Measurements from ENCODE around the gene GTF2IRD1.

GTF2IRD1 gene

GRCh38 chr7:74590813-74591212, 137.1 kb downstream of the GTF2IRD1 start:
- H3K4me1 Mint-ChIP-seq, result no peaks in the 10 kb centered on the region
- no peaks in the 10 kb centered on the region for H3K9me3 Mint-ChIP-seq
- H3K27ac Mint-ChIP-seq, result no peak overlapping the region
- H3K27me3 Mint-ChIP-seq, result no peaks in the 10 kb centered on the region
- H3K4me3 Mint-ChIP-seq, result no peak overlapping the region
- H3K36me3 Mint-ChIP-seq, result no peaks in the 10 kb centered on the region

GRCh38 chr7:74598558-74598957, 144.9 kb downstream of the GTF2IRD1 start:
- no peaks in the 10 kb centered on the region for H3K9me3 Mint-ChIP-seq
- H3K4me1 Mint-ChIP-seq, result no peaks in the 10 kb centered on the region
- H3K27me3 Mint-ChIP-seq, result no peaks in the 10 kb centered on the region
- H3K27ac Mint-ChIP-seq, result no peak overlapping the region
- H3K36me3 Mint-ChIP-seq, result no peaks in the 10 kb centered on the region
- H3K4me3 Mint-ChIP-seq, result no peak overlapping the region

DNA sequence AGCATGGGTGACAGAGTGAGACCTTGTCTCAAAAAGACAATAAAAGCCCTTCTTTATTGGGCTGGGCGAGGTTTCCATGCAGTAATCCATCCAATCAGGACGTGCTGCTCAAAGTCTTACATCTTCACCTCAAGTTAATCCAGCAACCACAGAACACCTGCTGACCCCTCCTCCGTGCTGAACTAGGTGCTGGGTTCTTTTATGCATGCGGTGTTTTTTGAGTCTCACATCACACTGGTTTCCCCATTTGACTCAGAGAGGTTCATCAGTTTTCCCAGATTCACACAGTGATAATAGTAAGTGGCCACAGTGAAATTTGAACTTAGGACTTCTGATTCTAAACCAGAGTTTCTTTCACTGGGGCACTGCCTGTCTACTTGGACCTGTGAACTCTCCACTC, 145.5 kb downstream of the GTF2IRD1 start:
- Mint-ChIP-seq H3K27me3 (no peaks in the 10 kb centered on the region), H3K4me3 (no peak overlapping the region), H3K4me1 (no peaks in the 10 kb centered on the region), H3K36me3 (no peaks in the 10 kb centered on the region), H3K9me3 (no peaks in the 10 kb centered on the region), H3K27ac (no peak overlapping the region)

DNA sequence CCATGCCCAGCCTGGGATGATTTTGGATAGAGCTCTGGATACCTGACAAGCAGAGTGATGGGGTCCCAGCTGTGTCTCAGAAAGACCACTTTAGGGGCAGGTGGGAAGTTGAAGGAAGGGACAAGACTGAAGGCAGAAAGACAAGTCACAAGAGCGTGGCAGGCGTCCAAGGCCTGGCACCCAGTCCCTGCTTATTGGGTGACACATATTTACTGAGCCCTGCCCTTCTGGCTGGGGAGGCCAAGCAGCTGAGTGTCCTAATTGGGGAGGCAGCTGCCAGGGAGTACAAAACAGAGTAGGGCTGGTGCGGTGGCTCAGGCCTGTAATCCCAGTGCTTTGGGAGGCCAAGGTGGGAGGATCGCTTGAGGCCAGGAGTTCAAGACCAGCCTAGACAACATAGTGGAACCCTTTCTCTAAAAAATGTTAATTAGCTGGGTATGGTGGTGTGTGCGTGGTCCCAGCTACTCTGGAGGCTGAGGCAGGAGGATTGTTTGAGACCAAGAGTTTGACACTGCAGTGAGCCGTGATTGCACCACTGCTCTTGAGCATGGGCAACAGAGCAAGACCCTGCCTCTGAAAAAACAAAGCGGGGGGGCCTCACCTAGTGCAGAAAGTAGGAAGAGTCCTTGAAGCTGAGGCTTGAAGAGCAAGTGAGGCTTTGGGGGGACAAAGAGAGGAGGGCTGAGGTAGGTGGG, 150.8 kb downstream of the GTF2IRD1 start:
- Mint-ChIP-seq H3K27me3 (no peaks in the 10 kb centered on the region), H3K4me1 (peaks cover 12% of the 10 kb centered on the region)

GRCh38 chr7:74606101-74606908, 152.6 kb downstream of the GTF2IRD1 start:
- no peak overlapping the region for H3K27ac Mint-ChIP-seq
- H3K27me3 Mint-ChIP-seq, result no peaks in the 10 kb centered on the region
- peaks cover 12% of the 10 kb centered on the region for H3K4me1 Mint-ChIP-seq
- H3K4me3 Mint-ChIP-seq, result peak overlapping the region; percentile 79
- H3K36me3 Mint-ChIP-seq, result no peaks in the 10 kb centered on the region
- no peaks in the 10 kb centered on the region for H3K9me3 Mint-ChIP-seq

More for the DNA sequence above, 150.8 kb downstream of the GTF2IRD1 start:
- no peaks in the 10 kb centered on the region for H3K36me3 Mint-ChIP-seq
- peak overlapping the region; percentile 21 for H3K27ac Mint-ChIP-seq
- H3K4me3 Mint-ChIP-seq, result no peak overlapping the region
- no peaks in the 10 kb centered on the region for H3K9me3 Mint-ChIP-seq

GRCh38 chr7:74606909-74607510, 153.3 kb downstream of the GTF2IRD1 start:
- Mint-ChIP-seq H3K9me3 (no peaks in the 10 kb centered on the region), H3K27me3 (no peaks in the 10 kb centered on the region), H3K36me3 (no peaks in the 10 kb centered on the region), H3K4me1 (peaks cover 12% of the 10 kb centered on the region), H3K4me3 (peak overlapping the region; percentile 70), H3K27ac (no peak overlapping the region)

DNA sequence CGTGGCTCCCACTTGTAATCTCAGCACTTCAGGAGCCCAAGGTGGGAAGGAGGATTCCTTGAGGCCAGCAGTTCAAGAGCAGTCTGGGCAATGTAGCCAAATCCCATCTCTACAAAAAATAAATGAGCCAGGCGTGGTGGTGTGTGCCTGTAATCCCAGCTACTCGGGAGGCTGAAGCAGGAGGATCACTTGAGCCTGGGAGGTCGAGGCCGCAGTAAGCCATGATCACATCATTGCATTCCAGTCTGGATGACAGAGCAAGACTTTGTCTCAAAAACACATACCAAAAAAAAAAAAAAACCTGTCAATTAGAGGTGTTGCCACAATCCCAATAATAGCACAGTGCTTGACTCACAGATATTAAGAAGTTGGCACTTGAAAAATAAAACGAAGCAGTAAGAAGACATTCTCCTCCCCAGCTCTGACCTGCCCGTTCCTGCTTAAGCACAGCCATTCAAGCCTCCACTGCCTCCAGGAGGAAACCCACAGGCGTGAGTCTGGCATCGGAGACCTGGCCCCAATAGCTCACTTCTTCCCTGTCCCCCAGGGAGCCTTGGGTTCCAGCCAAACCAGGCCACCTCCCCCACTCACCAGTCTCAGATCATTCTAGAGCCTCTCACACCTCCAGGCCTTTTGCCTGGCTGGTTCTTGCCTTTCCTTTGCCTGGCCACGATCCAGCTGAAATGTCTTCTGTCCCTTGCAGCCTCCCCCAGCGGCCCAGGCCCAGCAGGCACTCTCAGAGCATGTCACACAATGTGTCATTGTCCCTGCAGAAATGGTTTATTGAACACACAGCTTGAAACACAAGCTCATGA, 158.5 kb downstream of the GTF2IRD1 start:
- H3K9me3 Mint-ChIP-seq, result no peaks in the 10 kb centered on the region
- no peaks in the 10 kb centered on the region for H3K27me3 Mint-ChIP-seq
- no peaks in the 10 kb centered on the region for H3K36me3 Mint-ChIP-seq
- H3K4me1 Mint-ChIP-seq, result peaks cover 23% of the 10 kb centered on the region
- H3K27ac Mint-ChIP-seq, result no peak overlapping the region
- no peak overlapping the region for H3K4me3 Mint-ChIP-seq

GRCh38 chr7:74615933-74616780, 162.5 kb downstream of the GTF2IRD1 start:
- no peaks in the 10 kb centered on the region for H3K27me3 Mint-ChIP-seq
- no peak overlapping the region for H3K27ac Mint-ChIP-seq
- peaks cover 31% of the 10 kb centered on the region for H3K4me1 Mint-ChIP-seq
- no peaks in the 10 kb centered on the region for H3K36me3 Mint-ChIP-seq
- H3K9me3 Mint-ChIP-seq, result no peaks in the 10 kb centered on the region
- no peak overlapping the region for H3K4me3 Mint-ChIP-seq

- Mint-ChIP-seq H3K4me3 (peak overlapping the region; percentile 48), H3K4me1 (peaks cover 31% of the 10 kb centered on the region), H3K27ac (peak overlapping the region; percentile 86), H3K9me3 (no peaks in the 10 kb centered on the region), H3K27me3 (no peaks in the 10 kb centered on the region), H3K36me3 (no peaks in the 10 kb centered on the region)
Observed at GRCh38 chr7:74617180-74617744, 163.6 kb downstream of the GTF2IRD1 start.

GRCh38 chr7:74619235-74619860, 165.6 kb downstream of the GTF2IRD1 start:
- Mint-ChIP-seq H3K9me3 (no peaks in the 10 kb centered on the region), H3K4me3 (no peak overlapping the region), H3K27ac (no peak overlapping the region), H3K36me3 (no peaks in the 10 kb centered on the region), H3K27me3 (no peaks in the 10 kb centered on the region), H3K4me1 (peaks cover 31% of the 10 kb centered on the region)

- H3K4me3 Mint-ChIP-seq, result no peak overlapping the region
- H3K36me3 Mint-ChIP-seq, result no peaks in the 10 kb centered on the region
- no peaks in the 10 kb centered on the region for H3K27me3 Mint-ChIP-seq
- no peaks in the 10 kb centered on the region for H3K9me3 Mint-ChIP-seq
- no peak overlapping the region for H3K27ac Mint-ChIP-seq
- peaks cover 15% of the 10 kb centered on the region for H3K4me1 Mint-ChIP-seq
Observed at GRCh38 chr7:74622228-74622749, 168.6 kb downstream of the GTF2IRD1 start.

DNA sequence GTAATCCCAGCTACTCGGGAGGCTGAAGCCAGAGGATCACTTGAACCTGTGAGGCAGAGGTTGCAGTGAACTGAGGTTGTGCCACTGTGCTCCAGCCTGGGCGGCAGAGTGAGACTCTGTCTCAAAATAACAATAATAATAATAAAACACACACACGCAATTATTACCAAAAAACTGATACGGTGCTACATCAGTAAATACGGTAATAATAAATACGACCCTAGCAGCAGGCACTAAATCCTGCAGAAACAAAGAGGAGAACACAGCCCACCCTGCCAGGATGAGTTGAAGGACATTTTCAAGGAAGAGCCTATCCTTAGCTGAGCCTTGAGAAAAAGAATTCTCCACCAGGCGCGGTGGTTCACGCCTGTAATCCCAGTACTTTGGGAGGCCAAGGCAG, 169.4 kb downstream of the GTF2IRD1 start:
- no peak overlapping the region for H3K4me3 Mint-ChIP-seq
- no peaks in the 10 kb centered on the region for H3K9me3 Mint-ChIP-seq
- peaks cover 6% of the 10 kb centered on the region for H3K4me1 Mint-ChIP-seq
- H3K27ac Mint-ChIP-seq, result no peak overlapping the region
- H3K27me3 Mint-ChIP-seq, result no peaks in the 10 kb centered on the region
- H3K36me3 Mint-ChIP-seq, result no peaks in the 10 kb centered on the region

- Mint-ChIP-seq H3K4me1 (peaks cover 6% of the 10 kb centered on the region), H3K36me3 (no peaks in the 10 kb centered on the region), H3K27me3 (no peaks in the 10 kb centered on the region), H3K4me3 (no peak overlapping the region), H3K9me3 (no peaks in the 10 kb centered on the region), H3K27ac (no peak overlapping the region)
Observed at GRCh38 chr7:74625446-74625845, 171.7 kb downstream of the GTF2IRD1 start.
